ENCODE measurements around the gene RBKS.
"Not testable (repeated sequence)": the region's sequence is repeated elsewhere in the genome, so short reads cannot be mapped to it uniquely, and the experiment has no call there.

Gene RBKS

GRCh38 chr2:27904405-27904665 lies 14.1 kb upstream of the RBKS start:
- DNase-seq = no peak

GRCh38 chr2:27903649-27904404 lies 13.6 kb upstream of the RBKS start:
- no peak for DNase-seq

- DNase-seq = no peak
These were observed 12.8 kb upstream of the RBKS start for GRCh38 chr2:27903018-27903417.

GRCh38 chr2:27902098-27902497 lies 11.9 kb upstream of the RBKS start:
- no peak for DNase-seq

GRCh38 chr2:27901234-27901633 lies 11.0 kb upstream of the RBKS start:
- DNase-seq = no peak

- no peak for DNase-seq
These were observed 7.5 kb upstream of the RBKS start for GRCh38 chr2:27897717-27898116.

- DNase-seq = no peak
These were observed 2.8 kb upstream of the RBKS start for GRCh38 chr2:27893006-27893405.

- no peak for DNase-seq
These were observed 1.5 kb upstream of the RBKS start for GRCh38 chr2:27891673-27892105.

GRCh38 chr2:27890924-27891672 lies 911 bp upstream of the RBKS start:
- DNase-seq = peak; percentile 55

- DNase-seq = no peak
These were observed 427 bp downstream of the RBKS start for GRCh38 chr2:27889774-27890145.

GRCh38 chr2:27888790-27889189 lies 1.4 kb downstream of the RBKS start:
- no peak for DNase-seq

GRCh38 chr2:27887830-27888229 lies 2.4 kb downstream of the RBKS start:
- DNase-seq = no peak

GRCh38 chr2:27887111-27887510 lies 3.1 kb downstream of the RBKS start:
- no peak for DNase-seq

- no peak for DNase-seq
These were observed 3.9 kb downstream of the RBKS start for GRCh38 chr2:27886322-27886721.

- no peak for DNase-seq
These were observed 4.5 kb downstream of the RBKS start for GRCh38 chr2:27885661-27886060.

GRCh38 chr2:27885234-27885633 lies 5.0 kb downstream of the RBKS start:
- no peak for DNase-seq

- DNase-seq = no peak
These were observed 5.6 kb downstream of the RBKS start for GRCh38 chr2:27884601-27885000.

- DNase-seq = not testable (repeated sequence)
These were observed 7.6 kb downstream of the RBKS start for GRCh38 chr2:27882584-27882922.

GRCh38 chr2:27881815-27882583 lies 8.2 kb downstream of the RBKS start:
- not testable (repeated sequence) for DNase-seq

GRCh38 chr2:27878825-27879224 lies 11.4 kb downstream of the RBKS start:
- DNase-seq = no peak

- DNase-seq = no peak
These were observed 14.9 kb downstream of the RBKS start for GRCh38 chr2:27875089-27875881.

GRCh38 chr2:27873091-27873490 lies 17.1 kb downstream of the RBKS start:
- DNase-seq = no peak

- no peak for DNase-seq
These were observed 18.4 kb downstream of the RBKS start for GRCh38 chr2:27871802-27872201.
